Mesodermal cell (in vitro differentiated cells): ENCODE data around the gene HSPB9.
"Not testable (repeated sequence)": the region's sequence is repeated elsewhere in the genome, so short reads cannot be mapped to it uniquely, and the experiment has no call there.

Experiments
- H3K27ac ChIP-seq: 2 replicates; pipeline ENCODE4 v1.7.0; 2013; ENCODE audit warnings: mild to moderate bottlenecking, low read depth, low read length, moderate library complexity; ENCODE audit not compliant: severe bottlenecking
- H3K36me3 ChIP-seq: 2 replicates; pipeline ENCODE4 v1.7.1; 2013; ENCODE audit warnings: mild to moderate bottlenecking, low read length, moderate library complexity; ENCODE audit not compliant: control insufficient read depth, insufficient read depth
- H3K4me1 ChIP-seq: one replicate; pipeline ENCODE4 v1.7.1; 2013; ENCODE audit warnings: mild to moderate bottlenecking, low read length; ENCODE audit not compliant: insufficient read depth, control insufficient read depth, poor library complexity, severe bottlenecking
- H3K4me3 ChIP-seq: 2 replicates; pipeline ENCODE4 v1.7.0; 2013; ENCODE audit warnings: low read length, control low read depth, mild to moderate bottlenecking; ENCODE audit not compliant: insufficient read depth, poor library complexity, severe bottlenecking; ENCODE audit errors: extremely low read depth
- H3K9me3 ChIP-seq: 2 replicates; pipeline ENCODE4 v1.7.1; 2013; ENCODE audit warnings: mild to moderate bottlenecking, low read length, moderate library complexity; ENCODE audit not compliant: control insufficient read depth
- WGBS, 2 experiments: methylation state at CpG; one replicate each; pipeline ENCODE4 v1.1.5; 2013; ENCODE audit warnings: missing lambda C conversion rate in 2 of 2; ENCODE audit not compliant: insufficient coverage in 2 of 2; 5-methylcytosine and 5-hydroxymethylcytosine counted together

HSPB9 gene

GRCh38 chr17:42135664-42136653, 13.4 kb downstream of the HSPB9 start:
- Histone ChIP-seq H3K27ac (peak overlapping the region; percentile 75), H3K9me3 (no peaks in the 10 kb centered on the region), H3K4me1 (peaks cover 28% of the 10 kb centered on the region), H3K36me3 (peaks cover 55% of the 10 kb centered on the region), H3K4me3 (no peak overlapping the region)
- WGBS, 2 experiments = 86 to 92% methylated on average over 7 to 10 of the region's 15 CpGs

- H3K4me1 ChIP-seq = peaks cover 28% of the 10 kb centered on the region
- 95 to 97% methylated on average over 2 of the region's 3 CpGs for WGBS, 2 experiments
- no peak overlapping the region for H3K4me3 ChIP-seq
- H3K9me3 ChIP-seq = no peaks in the 10 kb centered on the region
- peaks cover 58% of the 10 kb centered on the region for H3K36me3 ChIP-seq
- H3K27ac ChIP-seq = no peak overlapping the region
These were observed 14.0 kb downstream of the HSPB9 start for GRCh38 chr17:42136654-42137051.

GRCh38 chr17:42138749-42139492, 16.3 kb downstream of the HSPB9 start:
- no peak overlapping the region for H3K4me3 ChIP-seq
- H3K36me3 ChIP-seq = peaks cover 70% of the 10 kb centered on the region
- no peaks in the 10 kb centered on the region for H3K9me3 ChIP-seq
- H3K4me1 ChIP-seq = peaks cover 27% of the 10 kb centered on the region
- H3K27ac ChIP-seq = no peak overlapping the region
- WGBS, 2 experiments = 91 to 96% methylated on average over 7 of the region's 7 CpGs

- H3K27ac ChIP-seq, H3K9me3 ChIP-seq, H3K4me3 ChIP-seq: not testable (repeated sequence)
- Histone ChIP-seq H3K36me3 (peaks cover 67% of the 10 kb centered on the region), H3K4me1 (peaks cover 19% of the 10 kb centered on the region)
- WGBS, 2 experiments = 87 to 93% methylated on average over 2 to 6 of the region's 7 CpGs
These were observed 18.1 kb downstream of the HSPB9 start for GRCh38 chr17:42140690-42141089.

- no peaks in the 10 kb centered on the region for H3K9me3 ChIP-seq
- no peak overlapping the region for H3K27ac ChIP-seq
- peaks cover 67% of the 10 kb centered on the region for H3K36me3 ChIP-seq
- H3K4me3 ChIP-seq = no peak overlapping the region
- peaks cover 12% of the 10 kb centered on the region for H3K4me1 ChIP-seq
- 97 to 99% methylated on average over 6 to 8 of the region's 8 CpGs for WGBS, 2 experiments
These were observed 18.8 kb downstream of the HSPB9 start for GRCh38 chr17:42141382-42141781.

- peak overlapping the region; percentile 26 for H3K27ac ChIP-seq
- WGBS, 2 experiments = 81 to 99% methylated on average over 7 of the region's 7 CpGs
These were observed 19.8 kb downstream of the HSPB9 start for GRCh38 chr17:42142371-42142896.

GRCh38 chr17:42143138-42143537, 20.5 kb downstream of the HSPB9 start:
- Histone ChIP-seq H3K36me3 (peaks cover 63% of the 10 kb centered on the region), H3K4me1 (peaks cover 12% of the 10 kb centered on the region)
- not testable (repeated sequence) for H3K9me3 ChIP-seq, H3K27ac ChIP-seq, H3K4me3 ChIP-seq
- 95 to 96% methylated on average over 4 of the region's 4 CpGs for WGBS, 2 experiments

More at GRCh38 chr17:42142371-42142896, 19.8 kb downstream of the HSPB9 start:
- H3K4me1 ChIP-seq = peaks cover 12% of the 10 kb centered on the region
- no peak overlapping the region for H3K4me3 ChIP-seq
- no peaks in the 10 kb centered on the region for H3K9me3 ChIP-seq
- H3K36me3 ChIP-seq = peaks cover 66% of the 10 kb centered on the region

- peaks cover 74% of the 10 kb centered on the region for H3K36me3 ChIP-seq
- no peak overlapping the region for H3K27ac ChIP-seq
- WGBS, 2 experiments = 93 to 95% methylated on average over 6 to 13 of the region's 13 CpGs
- no peaks in the 10 kb centered on the region for H3K9me3 ChIP-seq
- peaks cover 11% of the 10 kb centered on the region for H3K4me1 ChIP-seq
- no peak overlapping the region for H3K4me3 ChIP-seq
These were observed 24.5 kb downstream of the HSPB9 start for GRCh38 chr17:42146911-42147607.

- Histone ChIP-seq H3K36me3 (peaks cover 31% of the 10 kb centered on the region), H3K27ac (peak overlapping the region; percentile 74), H3K9me3 (no peaks in the 10 kb centered on the region), H3K4me3 (peak overlapping the region; percentile 100), H3K4me1 (peaks cover 7% of the 10 kb centered on the region)
- 8 to 10% methylated on average over 2 to 8 of the region's 15 CpGs for WGBS, 2 experiments
These were observed 31.5 kb downstream of the HSPB9 start for GRCh38 chr17:42153919-42154742.
